Endothelial cell of umbilical vein (primary cell): ENCODE results near the gene GNB1L.

Experiments used
- CTCF ChIP-seq, 2 donors: IDR thresholded peaks; 1 replicate in 1 of 2; 2 replicates in 1 of 2; pipeline ENCODE4 v1.5.1; 2011; ENCODE audit warnings: low read length in 2 of 2, mild to moderate bottlenecking in 2 of 2, moderate library complexity in 2 of 2, control low read depth in 1 of 2, inconsistent platforms in 1 of 2, low read depth in 1 of 2; ENCODE audit not compliant: insufficient read depth in 1 of 2; ENCODE audit errors: extremely low read depth in 1 of 2
- EZH2 ChIP-seq: IDR thresholded peaks from 2 replicates; pipeline ENCODE4 v1.6.1; 2012; ENCODE audit warnings: borderline replicate concordance, low read depth, mild to moderate bottlenecking, moderate library complexity, low read length, inconsistent platforms; ENCODE audit not compliant: severe bottlenecking

GRCh38 chr22:19901577-19902244 lies 47.0 kb upstream of the GNB1L start:
- TF ChIP-seq EZH2 (no peak), CTCF (IDR thresholded peaks at IDR 0.05; ENCODE audit: extremely low read depth in 1 of 2, insufficient read depth in 1 of 2, low read depth in 1 of 2, low read length in 2 of 2) (no peak)
